GM20431 (cell line): ENCODE measurements around the gene GRAP2.

ENCODE experiments used
- in situ Hi-C: fragments of 300-500 bp; cut with MseI, MboI; formaldehyde crosslinking; loops from one replicate; pipeline ENCODE4 v1.15.0; 2020; ENCODE audit warnings: low sequenced_read_pairs; ENCODE audit not compliant: unreplicated experiment

GRAP2 gene

GRCh38 chr22:39920134-39920743 is 19.4 kb downstream of the GRAP2 start:
- in situ Hi-C loops = no loop called here

- in situ Hi-C loops = no loop called here
These were observed 22.8 kb downstream of the GRAP2 start for GRCh38 chr22:39923696-39924095.

- in situ Hi-C loops = no loop called here
These were observed 23.4 kb downstream of the GRAP2 start for GRCh38 chr22:39924286-39924685.

GRCh38 chr22:39925273-39925672 is 24.4 kb downstream of the GRAP2 start:
- in situ Hi-C loops = no loop called here

GRCh38 chr22:39925909-39926679 is 25.2 kb downstream of the GRAP2 start:
- in situ Hi-C loops = no loop called here

- in situ Hi-C loops = no loop called here
These were observed 25.9 kb downstream of the GRAP2 start for GRCh38 chr22:39926753-39927152.

- in situ Hi-C loops = no loop called here
These were observed 26.7 kb downstream of the GRAP2 start for GRCh38 chr22:39927544-39927943.

- in situ Hi-C loops = no loop called here
These were observed 27.9 kb downstream of the GRAP2 start for GRCh38 chr22:39928536-39929520.

- in situ Hi-C loops = no loop called here
These were observed 30.4 kb downstream of the GRAP2 start for GRCh38 chr22:39931251-39931650.

GRCh38 chr22:39932166-39932565 is 31.3 kb downstream of the GRAP2 start:
- in situ Hi-C loops = no loop called here

- in situ Hi-C loops = no loop called here
These were observed 32.2 kb downstream of the GRAP2 start for GRCh38 chr22:39932918-39933649.

- in situ Hi-C loops = no loop called here
These were observed 32.9 kb downstream of the GRAP2 start for GRCh38 chr22:39933741-39934140.

GRCh38 chr22:39935116-39935515 is 34.2 kb downstream of the GRAP2 start:
- in situ Hi-C loops = no loop called here

- in situ Hi-C loops = no loop called here
These were observed 34.7 kb downstream of the GRAP2 start for GRCh38 chr22:39935612-39936011.

GRCh38 chr22:39936523-39937145 is 35.8 kb downstream of the GRAP2 start:
- in situ Hi-C loops = no loop called here

GRCh38 chr22:39937906-39938305 is 37.0 kb downstream of the GRAP2 start:
- in situ Hi-C loops = no loop called here

GRCh38 chr22:39938509-39939111 is 37.7 kb downstream of the GRAP2 start:
- in situ Hi-C loops = no loop called here

- in situ Hi-C loops = no loop called here
These were observed 38.9 kb downstream of the GRAP2 start for GRCh38 chr22:39939830-39940229.

GRCh38 chr22:39940757-39941305 is 39.9 kb downstream of the GRAP2 start:
- in situ Hi-C loops = no loop called here
